Activated B cell treated with CpG ODN at 0.5 μM for 24 hours (primary cell): ENCODE data around the gene SKOR1. TPM values are rescaled to one million over a fixed set of nuclear protein-coding genes. Genes with fewer than 3 reads are reported as not detected.

Experiments
- ATAC-seq: fragments of 200-7000 bp; cut with Tn5 transposase; one replicate; pipeline ENCODE4 v1.10.0; 2021; ENCODE audit warnings: low read depth, mild to moderate bottlenecking, moderate library complexity
- CTCF ChIA-PET: fragments of 350-600 bp; sonication (Branson Sonifier 250); formaldehyde crosslinking; loops from one replicate; lab custom pipeline; 2021; ENCODE audit warnings: antibody characterized with exemption; lab: Charles Lee
- POLR2A ChIA-PET: fragments of 350-600 bp; sonication (Branson Sonifier 250); formaldehyde crosslinking; loops from one replicate; lab custom pipeline; 2021; ENCODE audit warnings: antibody characterized with exemption; lab: Charles Lee
- DNase-seq: peaks from one replicate; pipeline ENCODE4 v3.0.0; 2022
- H3K27ac Mint-ChIP-seq: one replicate; pipeline ENCODE4 v1.8.0; 2020; ENCODE audit warnings: mixed read lengths
- H3K27me3 Mint-ChIP-seq: one replicate; pipeline ENCODE4 v1.8.0; 2021; ENCODE audit warnings: mixed read lengths
- H3K36me3 Mint-ChIP-seq: one replicate; pipeline ENCODE4 v1.8.0; 2021; ENCODE audit warnings: low read depth, mixed read lengths
- H3K4me1 Mint-ChIP-seq: one replicate; pipeline ENCODE4 v1.8.0; 2021; ENCODE audit warnings: mixed read lengths
- H3K4me3 Mint-ChIP-seq: one replicate; pipeline ENCODE4 v1.8.0; 2020; ENCODE audit warnings: mild to moderate bottlenecking, mixed read lengths
- H3K9me3 Mint-ChIP-seq: one replicate; pipeline ENCODE4 v1.8.0; 2020; ENCODE audit warnings: mixed read lengths
- intact Hi-C: fragments of 100-400 bp; cut with micrococcal nuclease; formaldehyde crosslinking; loops from one replicate; pipeline ENCODE4 v1.15.1; 2024
- total RNA-seq: library from RNA; stranded (reverse); gene quantifications from 2 replicates; pipeline ENCODE4 v1.2.3, GENCODE V29; 2022
- TF ChIP-seq, protein P1 (sequence below): fragments of 200-600 bp; IDR thresholded peaks from one replicate; pipeline ENCODE4 v1.8.0; 2022; ENCODE audit warnings: antibody characterized with exemption, mild to moderate bottlenecking

SKOR1 gene
- total RNA-seq, 1 donor from 2014 or later = 0.53 TPM

DNA sequence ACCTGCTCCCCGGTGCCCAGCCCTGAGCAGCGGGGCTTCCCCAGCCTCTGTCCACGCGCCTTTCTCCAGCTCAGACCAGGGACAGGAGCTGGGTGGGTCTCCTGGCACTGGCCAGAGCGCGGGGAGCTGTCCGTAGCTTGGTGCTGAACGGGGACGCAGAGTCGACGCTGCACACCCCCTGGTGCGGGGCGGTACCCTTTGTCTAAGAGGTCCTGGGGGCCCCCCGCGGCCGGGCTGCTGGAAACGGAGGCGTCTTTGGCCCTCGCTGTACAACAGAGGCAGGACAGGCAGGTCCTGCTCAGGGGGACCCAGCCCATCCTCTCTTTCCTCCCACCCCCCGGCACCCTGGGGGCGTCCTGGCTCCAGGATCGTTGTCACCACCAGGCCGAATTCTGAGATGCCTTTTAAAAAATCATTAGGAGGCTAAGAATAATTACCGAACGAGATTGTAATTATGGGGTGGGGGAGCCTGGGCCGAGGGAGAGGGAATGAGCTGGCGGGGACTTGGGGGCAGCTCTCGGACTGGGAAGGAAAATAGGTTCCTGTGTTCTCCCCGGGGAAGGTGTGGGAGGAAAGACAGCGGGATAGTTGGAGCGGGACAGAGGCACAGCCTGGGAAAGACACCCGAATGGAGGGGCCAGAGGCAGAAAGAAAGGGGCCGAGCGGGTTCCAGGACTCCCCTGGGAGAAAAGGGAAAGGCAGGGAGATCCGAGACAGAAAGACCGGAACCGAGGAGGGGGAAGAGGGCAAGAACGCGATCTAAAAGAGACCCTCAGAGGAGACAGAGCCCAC, 4.1 kb upstream of the SKOR1 start:
- POLR2A ChIA-PET = interaction anchor here (0.6 to 1.6 kb wide), 3 partner anchors 37 to 81 kb away, joined by 3 to 5 read pairs (median 4); no protein-coding TSS in a partner anchor
- Mint-ChIP-seq H3K4me1 (peaks cover 43% of the 10 kb centered on the region), H3K27ac (peak overlapping the region; percentile 30), H3K27me3 (peaks cover 71% of the 10 kb centered on the region), H3K4me3 (peak overlapping the region; percentile 19), H3K9me3 (peaks cover 6% of the 10 kb centered on the region), H3K36me3 (peaks cover 2% of the 10 kb centered on the region)
- ATAC-seq (peak; percentile 53), DNase-seq (no peak)
- TF ChIP-seq, protein P1, sequence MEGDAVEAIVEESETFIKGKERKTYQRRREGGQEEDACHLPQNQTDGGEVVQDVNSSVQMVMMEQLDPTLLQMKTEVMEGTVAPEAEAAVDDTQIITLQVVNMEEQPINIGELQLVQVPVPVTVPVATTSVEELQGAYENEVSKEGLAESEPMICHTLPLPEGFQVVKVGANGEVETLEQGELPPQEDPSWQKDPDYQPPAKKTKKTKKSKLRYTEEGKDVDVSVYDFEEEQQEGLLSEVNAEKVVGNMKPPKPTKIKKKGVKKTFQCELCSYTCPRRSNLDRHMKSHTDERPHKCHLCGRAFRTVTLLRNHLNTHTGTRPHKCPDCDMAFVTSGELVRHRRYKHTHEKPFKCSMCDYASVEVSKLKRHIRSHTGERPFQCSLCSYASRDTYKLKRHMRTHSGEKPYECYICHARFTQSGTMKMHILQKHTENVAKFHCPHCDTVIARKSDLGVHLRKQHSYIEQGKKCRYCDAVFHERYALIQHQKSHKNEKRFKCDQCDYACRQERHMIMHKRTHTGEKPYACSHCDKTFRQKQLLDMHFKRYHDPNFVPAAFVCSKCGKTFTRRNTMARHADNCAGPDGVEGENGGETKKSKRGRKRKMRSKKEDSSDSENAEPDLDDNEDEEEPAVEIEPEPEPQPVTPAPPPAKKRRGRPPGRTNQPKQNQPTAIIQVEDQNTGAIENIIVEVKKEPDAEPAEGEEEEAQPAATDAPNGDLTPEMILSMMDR = no peak
- CTCF ChIA-PET = interaction anchor here (3.2 kb wide), 1 partner anchor 37 kb away, joined by 15 read pairs; no protein-coding TSS in a partner anchor
- intact Hi-C loops = loop anchor here (2.0 kb wide), 1 partner anchor 14 kb away; no protein-coding TSS in a partner anchor

- Mint-ChIP-seq H3K27ac (peak overlapping the region; percentile 50), H3K9me3 (no peaks in the 10 kb centered on the region), H3K27me3 (peaks cover 67% of the 10 kb centered on the region), H3K36me3 (peaks cover 2% of the 10 kb centered on the region), H3K4me1 (peaks cover 46% of the 10 kb centered on the region), H3K4me3 (peak overlapping the region; percentile 56)
- intact Hi-C loops = loop anchor here (2.0 kb wide), 1 partner anchor 13 kb away; no protein-coding TSS in a partner anchor
- ChIA-PET POLR2A (interaction anchor here (0.6 to 1.6 kb wide), 2 partner anchors 37 to 81 kb away, joined by 4 to 5 read pairs; no protein-coding TSS in a partner anchor), CTCF (interaction anchor here (3.2 kb wide), 1 partner anchor 38 kb away, joined by 15 read pairs; no protein-coding TSS in a partner anchor)
- ATAC-seq (no peak), DNase-seq (no peak)
- TF ChIP-seq, protein P1 = no peak
Measured at GRCh38 chr15:67821784-67822440, 3.4 kb upstream of the SKOR1 start.

- Mint-ChIP-seq H3K9me3 (no peaks in the 10 kb centered on the region), H3K27me3 (peaks cover 60% of the 10 kb centered on the region), H3K27ac (peak overlapping the region; percentile 50), H3K36me3 (peaks cover 2% of the 10 kb centered on the region), H3K4me1 (peaks cover 46% of the 10 kb centered on the region), H3K4me3 (peak overlapping the region; percentile 56)
- ChIA-PET CTCF (interaction anchor here (0.6 to 2.9 kb wide), 3 partner anchors 10 to 40 kb away, joined by 3 to 19 read pairs (median 5); no protein-coding TSS in a partner anchor), POLR2A (interaction anchor here (1.0 to 1.6 kb wide), 2 partner anchors 38 to 40 kb away, joined by 4 to 5 read pairs; no protein-coding TSS in a partner anchor)
- DNase-seq (no peak), ATAC-seq (peak; percentile 21)
- TF ChIP-seq, protein P1 = no peak
- intact Hi-C loops = no loop called here
Measured at GRCh38 chr15:67822537-67823313, 2.6 kb upstream of the SKOR1 start.

DNA sequence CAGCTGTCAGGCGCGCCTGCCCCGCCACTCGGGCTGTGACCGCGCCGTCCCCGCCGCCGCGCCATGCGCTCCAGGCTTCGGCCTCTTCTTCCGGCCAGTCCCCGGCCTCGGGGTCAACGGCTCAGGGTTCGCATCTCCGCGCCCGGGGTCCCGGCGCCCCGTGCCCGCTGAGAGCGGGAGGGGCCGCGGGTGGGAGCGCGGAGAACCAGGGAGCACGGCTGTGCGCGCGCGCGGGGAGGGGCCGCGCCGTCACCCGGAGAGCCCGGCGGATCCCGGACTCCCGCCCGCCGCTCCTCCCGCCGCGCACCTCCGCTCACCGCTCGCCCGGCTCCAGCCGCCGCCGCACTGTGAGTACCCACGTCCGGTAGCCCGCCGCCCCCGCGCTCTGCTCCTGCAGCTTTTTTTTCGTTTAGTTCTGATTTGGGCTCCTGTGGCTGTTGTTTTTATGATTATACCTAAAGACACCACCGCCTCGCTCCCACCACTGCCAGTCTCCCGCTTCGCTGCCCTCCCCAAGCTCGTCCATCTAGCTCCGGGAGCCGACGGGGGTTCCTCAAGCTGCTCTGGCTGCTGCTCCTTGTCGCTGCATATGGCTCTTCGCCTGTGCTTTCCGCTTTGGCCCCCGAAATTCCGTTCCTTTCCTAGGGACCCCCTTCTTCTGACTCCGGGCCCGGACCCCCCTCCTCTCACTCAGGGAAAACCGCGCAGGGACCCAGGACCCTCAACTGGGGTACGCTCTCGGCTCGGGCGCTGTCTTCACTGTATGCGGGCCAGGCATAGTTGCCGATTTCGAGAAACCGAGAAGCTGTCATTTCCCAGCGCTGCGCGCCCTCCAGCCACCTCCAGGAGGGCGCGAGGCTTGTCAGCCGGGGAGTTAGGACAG, 1.8 kb upstream of the SKOR1 start:
- Mint-ChIP-seq H3K36me3 (peaks cover 2% of the 10 kb centered on the region), H3K27me3 (peaks cover 56% of the 10 kb centered on the region), H3K27ac (peak overlapping the region; percentile 13), H3K4me3 (peak overlapping the region; percentile 79), H3K4me1 (peaks cover 50% of the 10 kb centered on the region), H3K9me3 (no peaks in the 10 kb centered on the region)
- CTCF ChIA-PET = interaction anchor here (1.2 to 2.9 kb wide), 7 partner anchors 12 to 877 kb away, joined by 3 to 19 read pairs (median 8); no protein-coding TSS in a partner anchor
- TF ChIP-seq, protein P1 = no peak
- ATAC-seq = peak; percentile 29
- no peak for DNase-seq
- intact Hi-C loops = loop anchor here (1.0 kb wide), 2 partner anchors 9 to 40 kb away; no protein-coding TSS in a partner anchor
- POLR2A ChIA-PET = interaction anchor here (0.6 to 1.0 kb wide), 2 partner anchors 41 to 230 kb away, joined by 3 to 4 read pairs; partner anchors contain the start of gene PIAS1
